Erythroblast (primary cell): ENCODE measurements around the gene COL19A1.

ENCODE experiments used
- GATA1 ChIP-seq: IDR thresholded peaks from 2 replicates; pipeline ENCODE4 v1.6.1; 2011; ENCODE audit warnings: low read depth, mild to moderate bottlenecking, control low read depth, low read length, moderate library complexity
- POLR2A ChIP-seq: IDR thresholded peaks from 2 replicates; pipeline ENCODE4 v1.6.1; 2011; ENCODE audit warnings: mild to moderate bottlenecking, low read length

GRCh38 chr6:69843189-69843588, 23.2 kb upstream of the COL19A1 start:
- no peak for TF ChIP-seq POLR2A
- TF ChIP-seq GATA1: no peak
